Body of pancreas (tissue), 4 donors: ENCODE measurements around the gene SH2D2A.

Experiments
- POLR2A ChIP-seq, 3 donors: fragments of 450-650 bp; IDR thresholded peaks; one replicate each; pipeline ENCODE4 v1.6.1; 2016; ENCODE audit warnings: antibody characterized with exemption in 3 of 3, mild to moderate bottlenecking in 2 of 3
- TF ChIP-seq, protein P1 (sequence below), 7 experiments: fragments of 450-650 bp in 4 of 7; fragments of 200-600 bp in 3 of 7; sonication (generic) in 3 of 7; IDR thresholded peaks; one replicate each; pipeline ENCODE4 v1.5.1; 2016 to 2019; ENCODE audit warnings: antibody characterized with exemption in 7 of 7

DNA sequence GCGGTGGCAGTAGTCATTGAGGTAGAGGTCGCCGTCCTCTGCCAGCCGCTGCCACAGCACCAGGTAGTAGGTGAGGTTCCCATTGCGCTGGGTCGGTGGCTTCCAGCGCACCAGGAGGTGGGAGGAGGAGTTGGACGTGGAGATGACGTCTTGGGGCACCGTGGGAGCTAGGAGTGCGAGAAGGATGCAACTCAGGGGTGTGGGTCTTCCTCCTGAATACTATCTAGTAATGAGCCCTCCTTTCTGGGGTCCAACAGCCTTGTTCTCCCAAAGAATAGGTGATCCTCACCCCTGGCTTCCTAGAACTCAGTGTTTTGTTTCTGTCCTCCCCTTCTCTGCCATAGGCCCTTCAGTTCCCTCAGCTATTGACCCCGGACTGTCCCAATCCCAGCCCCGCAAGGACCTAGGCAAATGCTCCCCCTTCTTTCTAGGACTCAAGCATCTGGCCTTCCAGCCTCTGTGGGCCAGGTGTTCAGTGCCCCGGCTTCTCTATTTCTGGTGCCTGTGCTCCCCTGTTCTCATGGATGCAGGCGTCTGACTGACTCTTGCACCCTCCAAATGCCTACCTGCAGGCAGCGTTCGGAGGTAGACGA, 29.4 kb upstream of the SH2D2A start:
- TF ChIP-seq, protein P1, sequence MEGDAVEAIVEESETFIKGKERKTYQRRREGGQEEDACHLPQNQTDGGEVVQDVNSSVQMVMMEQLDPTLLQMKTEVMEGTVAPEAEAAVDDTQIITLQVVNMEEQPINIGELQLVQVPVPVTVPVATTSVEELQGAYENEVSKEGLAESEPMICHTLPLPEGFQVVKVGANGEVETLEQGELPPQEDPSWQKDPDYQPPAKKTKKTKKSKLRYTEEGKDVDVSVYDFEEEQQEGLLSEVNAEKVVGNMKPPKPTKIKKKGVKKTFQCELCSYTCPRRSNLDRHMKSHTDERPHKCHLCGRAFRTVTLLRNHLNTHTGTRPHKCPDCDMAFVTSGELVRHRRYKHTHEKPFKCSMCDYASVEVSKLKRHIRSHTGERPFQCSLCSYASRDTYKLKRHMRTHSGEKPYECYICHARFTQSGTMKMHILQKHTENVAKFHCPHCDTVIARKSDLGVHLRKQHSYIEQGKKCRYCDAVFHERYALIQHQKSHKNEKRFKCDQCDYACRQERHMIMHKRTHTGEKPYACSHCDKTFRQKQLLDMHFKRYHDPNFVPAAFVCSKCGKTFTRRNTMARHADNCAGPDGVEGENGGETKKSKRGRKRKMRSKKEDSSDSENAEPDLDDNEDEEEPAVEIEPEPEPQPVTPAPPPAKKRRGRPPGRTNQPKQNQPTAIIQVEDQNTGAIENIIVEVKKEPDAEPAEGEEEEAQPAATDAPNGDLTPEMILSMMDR (IDR thresholded peaks at IDR 0.05), result no peak
- TF ChIP-seq POLR2A (IDR thresholded peaks at IDR 0.05), result no peak
